Fibroblast of mammary gland (primary cell): Measurements from ENCODE around the gene HNRNPC.
A peak's percentile ranks its signal among the peaks of the same experiment; 100 is the strongest.
"Not testable (repeated sequence)": the region's sequence is repeated elsewhere in the genome, so short reads cannot be mapped to it uniquely, and the experiment has no call there.

ENCODE experiments used
- DNase-seq: peaks from one replicate; pipeline ENCODE4 v3.0.0-alpha.2; 2010; ENCODE audit warnings: low read depth
- H3K4me3 ChIP-seq: 2 replicates; pipeline ENCODE4 v1.5.1; 2011; ENCODE audit warnings: low read depth, mild to moderate bottlenecking, low read length, moderate library complexity; ENCODE audit not compliant: control insufficient read depth
- TF ChIP-seq, protein P1 (sequence below): conservative IDR thresholded peaks from 2 replicates; pipeline ENCODE4 v1.5.1; 2011; ENCODE audit warnings: low read depth, low read length, inconsistent platforms; ENCODE audit not compliant: control insufficient read depth, insufficient read depth

HNRNPC gene

DNA sequence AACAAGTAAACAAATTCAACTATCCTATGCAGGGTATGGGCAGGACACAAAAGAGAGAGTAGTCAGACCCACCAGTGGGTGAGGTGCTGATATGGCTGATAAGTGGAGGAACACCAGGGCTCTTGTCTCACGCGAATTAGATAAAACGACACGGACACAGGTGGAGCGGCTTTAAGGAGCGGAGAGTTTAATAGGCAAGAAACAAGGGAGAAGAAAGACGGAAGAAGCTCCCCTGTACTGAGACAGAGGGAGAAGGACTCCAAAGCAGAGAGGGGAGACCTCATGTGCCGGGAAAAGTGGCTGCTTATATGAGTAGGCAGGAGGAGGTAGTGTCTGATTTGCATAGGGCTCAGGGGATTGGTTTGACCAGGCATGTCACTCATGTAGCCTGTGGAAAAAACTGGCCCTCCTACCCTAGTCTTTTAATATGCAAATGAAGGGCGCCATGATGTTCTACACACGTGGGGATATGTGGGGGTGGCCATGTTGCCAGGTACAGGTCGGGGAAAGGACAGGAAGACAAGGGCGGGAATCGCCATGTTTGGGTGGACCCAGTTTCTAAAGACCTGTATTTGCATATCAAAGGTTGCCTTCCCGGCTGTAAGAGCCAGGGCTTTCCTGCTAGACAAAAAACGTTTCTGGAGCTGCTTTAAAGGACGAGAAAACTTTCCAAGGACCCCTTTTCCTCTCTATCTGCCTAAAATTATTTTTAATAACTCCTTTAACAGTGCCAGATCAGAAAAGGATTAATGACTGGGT is 39.4 kb upstream of the HNRNPC start:
- TF ChIP-seq, protein P1, sequence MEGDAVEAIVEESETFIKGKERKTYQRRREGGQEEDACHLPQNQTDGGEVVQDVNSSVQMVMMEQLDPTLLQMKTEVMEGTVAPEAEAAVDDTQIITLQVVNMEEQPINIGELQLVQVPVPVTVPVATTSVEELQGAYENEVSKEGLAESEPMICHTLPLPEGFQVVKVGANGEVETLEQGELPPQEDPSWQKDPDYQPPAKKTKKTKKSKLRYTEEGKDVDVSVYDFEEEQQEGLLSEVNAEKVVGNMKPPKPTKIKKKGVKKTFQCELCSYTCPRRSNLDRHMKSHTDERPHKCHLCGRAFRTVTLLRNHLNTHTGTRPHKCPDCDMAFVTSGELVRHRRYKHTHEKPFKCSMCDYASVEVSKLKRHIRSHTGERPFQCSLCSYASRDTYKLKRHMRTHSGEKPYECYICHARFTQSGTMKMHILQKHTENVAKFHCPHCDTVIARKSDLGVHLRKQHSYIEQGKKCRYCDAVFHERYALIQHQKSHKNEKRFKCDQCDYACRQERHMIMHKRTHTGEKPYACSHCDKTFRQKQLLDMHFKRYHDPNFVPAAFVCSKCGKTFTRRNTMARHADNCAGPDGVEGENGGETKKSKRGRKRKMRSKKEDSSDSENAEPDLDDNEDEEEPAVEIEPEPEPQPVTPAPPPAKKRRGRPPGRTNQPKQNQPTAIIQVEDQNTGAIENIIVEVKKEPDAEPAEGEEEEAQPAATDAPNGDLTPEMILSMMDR = no peak
- H3K4me3 ChIP-seq = peak overlapping the region; percentile 15

DNA sequence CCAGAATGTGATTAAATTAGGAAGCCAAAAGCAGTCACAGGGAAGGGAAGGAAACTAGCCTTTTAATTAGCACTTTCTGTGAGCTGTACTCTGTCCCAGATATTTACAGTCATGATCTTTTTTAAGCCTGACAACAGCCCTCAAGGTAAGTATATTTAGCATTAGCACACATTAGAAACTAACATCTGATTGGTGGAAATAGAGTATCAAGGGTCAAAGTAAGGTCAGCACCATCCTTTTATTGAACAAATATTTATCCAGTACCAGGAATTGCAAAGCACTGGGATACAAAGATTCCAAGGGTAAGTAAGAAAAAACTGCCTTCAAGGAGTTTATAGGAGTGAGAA is 38.9 kb upstream of the HNRNPC start:
- TF ChIP-seq, protein P1 = no peak
- H3K4me3 ChIP-seq = no peak overlapping the region
- DNase-seq = no peak

More for the DNA sequence above, 39.4 kb upstream of the HNRNPC start:
- peak; percentile 67 for DNase-seq

DNA sequence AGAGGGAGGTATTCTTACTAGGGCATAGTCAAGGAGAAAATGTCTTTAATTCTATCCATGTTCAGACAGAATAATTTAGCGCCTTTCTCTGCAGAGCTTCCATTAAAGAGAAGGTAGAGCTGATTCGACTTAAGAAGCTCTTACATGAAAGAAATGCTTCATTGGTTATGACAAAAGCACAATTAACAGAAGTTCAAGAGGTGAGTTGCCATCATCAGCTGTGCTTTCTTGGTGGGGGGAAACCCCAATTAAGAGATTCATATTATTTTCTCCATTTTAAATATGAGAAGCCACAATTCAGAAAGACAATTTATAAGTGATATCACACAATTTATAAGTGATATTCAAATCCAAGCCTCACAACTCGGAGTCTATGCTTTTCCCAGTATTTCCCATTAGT is 38.4 kb upstream of the HNRNPC start:
- TF ChIP-seq, protein P1 = no peak
- no peak overlapping the region for H3K4me3 ChIP-seq
- no peak for DNase-seq

DNA sequence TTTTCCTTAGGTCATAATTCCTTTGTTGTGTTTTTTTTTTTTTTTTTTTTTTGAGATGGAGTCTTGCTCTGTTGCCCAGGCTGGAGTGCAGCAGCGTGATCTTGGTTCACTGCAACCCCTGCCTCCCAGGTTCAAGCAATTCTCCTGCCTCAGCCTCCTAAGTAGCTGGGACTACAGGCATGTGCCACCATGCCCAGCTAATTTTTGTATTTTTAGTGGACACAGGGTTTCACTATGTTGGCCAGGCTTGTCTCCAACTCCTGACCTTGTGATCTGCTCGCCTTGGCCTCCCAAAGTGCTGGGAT is 33.5 kb upstream of the HNRNPC start:
- H3K4me3 ChIP-seq, DNase-seq: not testable (repeated sequence)

DNA sequence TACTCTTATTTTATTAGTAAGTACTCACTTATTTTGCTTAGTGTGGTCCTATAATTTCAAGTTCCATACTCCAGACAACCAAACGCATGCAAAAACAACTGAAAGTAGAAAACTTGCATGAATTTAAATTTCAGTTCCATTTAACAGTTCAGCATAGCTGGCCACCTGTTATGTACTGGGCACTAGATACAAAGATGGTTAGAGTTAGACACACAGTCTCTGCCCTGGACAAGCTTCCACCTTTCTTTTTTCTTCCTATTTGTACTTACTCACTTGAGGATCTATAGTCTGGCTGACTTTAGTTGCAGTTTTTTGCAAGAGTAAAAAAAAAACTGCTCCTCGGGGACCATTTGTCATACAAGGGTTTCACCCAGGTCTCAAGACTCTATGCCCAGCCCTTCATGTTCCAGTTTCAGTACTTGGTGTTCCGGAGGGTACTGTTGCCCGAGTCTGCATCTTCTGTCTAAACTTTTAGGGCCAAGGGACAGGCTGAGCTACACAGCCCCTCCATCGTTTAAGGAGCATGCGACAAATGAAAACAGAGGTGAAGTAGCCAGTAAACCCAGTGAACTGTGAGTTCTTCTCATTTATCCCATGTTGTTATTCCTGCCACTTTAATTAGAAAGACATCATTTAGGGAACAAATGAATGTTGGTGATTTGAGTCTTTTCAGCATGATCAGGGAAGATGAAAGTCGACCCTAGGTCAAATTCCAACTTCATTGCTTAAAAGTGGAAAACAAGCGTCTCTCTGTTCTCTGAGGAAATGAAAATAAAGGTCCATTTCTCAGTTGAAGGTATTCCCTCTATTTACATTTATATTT is 33.0 kb upstream of the HNRNPC start:
- no peak for DNase-seq
- TF ChIP-seq, protein P1 = no peak
- no peak overlapping the region for H3K4me3 ChIP-seq

DNA sequence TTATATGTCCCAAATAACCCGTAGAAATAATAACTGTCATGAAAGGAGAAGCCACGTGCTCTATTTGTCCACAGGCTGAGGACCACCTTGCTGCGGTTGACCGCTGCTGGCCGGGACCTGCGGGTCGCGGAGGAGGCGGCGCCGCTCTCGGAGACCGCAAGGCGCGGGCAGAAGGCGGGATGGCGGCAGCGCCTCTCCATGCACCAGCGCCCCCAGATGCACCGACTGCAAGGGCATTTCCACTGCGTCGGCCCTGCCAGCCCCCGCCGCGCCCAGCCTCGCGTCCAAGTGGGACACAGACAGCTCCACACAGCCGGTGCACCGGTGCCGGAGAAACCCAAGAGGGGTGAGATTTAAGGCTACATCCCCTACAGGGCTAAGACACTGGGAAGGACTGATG is 31.6 kb upstream of the HNRNPC start:
- TF ChIP-seq, protein P1 = no peak
- no peak overlapping the region for H3K4me3 ChIP-seq
- no peak for DNase-seq

DNA sequence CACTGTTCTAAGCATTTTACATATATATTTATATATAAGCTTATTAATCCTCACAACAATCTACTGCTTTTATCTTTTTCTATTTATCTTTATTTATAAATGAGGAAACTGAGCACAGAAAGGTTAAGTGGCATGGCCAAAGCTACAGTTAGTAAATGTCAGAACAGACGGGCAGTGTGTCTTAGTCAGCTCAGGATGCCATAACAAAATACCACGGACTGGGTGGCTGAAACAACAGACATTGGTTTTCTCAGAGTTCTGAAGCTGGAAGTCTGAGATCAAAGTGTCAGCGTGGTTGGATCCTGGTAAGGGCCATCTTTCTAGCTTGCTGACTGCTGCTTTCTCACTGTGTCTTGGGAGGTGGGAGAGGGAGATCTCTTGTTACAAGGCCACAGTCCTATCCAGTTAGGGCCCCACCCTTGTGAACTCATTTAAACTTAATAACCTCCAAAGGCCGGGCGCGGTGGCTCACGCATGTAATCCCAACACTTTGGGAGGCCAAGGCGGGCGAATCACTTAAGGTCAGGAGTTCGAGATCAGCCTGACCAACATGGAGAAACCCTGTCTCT is 30.4 kb upstream of the HNRNPC start:
- H3K4me3 ChIP-seq = no peak overlapping the region
- DNase-seq = no peak
- TF ChIP-seq, protein P1 = no peak
